GM18873 (cell line): Measurements from ENCODE around the gene ANKRD44.
"Not testable (repeated sequence)": the region's sequence is repeated elsewhere in the genome, so short reads cannot be mapped to it uniquely, and the experiment has no call there.

ENCODE experiments used
- ATAC-seq: cut with Tn5 transposase; IDR thresholded peaks from one replicate; pipeline ENCODE4 v1.9.1; 2021; ENCODE audit warnings: mild to moderate bottlenecking, moderate library complexity, moderate number of reproducible peaks; ENCODE audit not compliant: unreplicated experiment, low FRiP score

Gene ANKRD44

DNA sequence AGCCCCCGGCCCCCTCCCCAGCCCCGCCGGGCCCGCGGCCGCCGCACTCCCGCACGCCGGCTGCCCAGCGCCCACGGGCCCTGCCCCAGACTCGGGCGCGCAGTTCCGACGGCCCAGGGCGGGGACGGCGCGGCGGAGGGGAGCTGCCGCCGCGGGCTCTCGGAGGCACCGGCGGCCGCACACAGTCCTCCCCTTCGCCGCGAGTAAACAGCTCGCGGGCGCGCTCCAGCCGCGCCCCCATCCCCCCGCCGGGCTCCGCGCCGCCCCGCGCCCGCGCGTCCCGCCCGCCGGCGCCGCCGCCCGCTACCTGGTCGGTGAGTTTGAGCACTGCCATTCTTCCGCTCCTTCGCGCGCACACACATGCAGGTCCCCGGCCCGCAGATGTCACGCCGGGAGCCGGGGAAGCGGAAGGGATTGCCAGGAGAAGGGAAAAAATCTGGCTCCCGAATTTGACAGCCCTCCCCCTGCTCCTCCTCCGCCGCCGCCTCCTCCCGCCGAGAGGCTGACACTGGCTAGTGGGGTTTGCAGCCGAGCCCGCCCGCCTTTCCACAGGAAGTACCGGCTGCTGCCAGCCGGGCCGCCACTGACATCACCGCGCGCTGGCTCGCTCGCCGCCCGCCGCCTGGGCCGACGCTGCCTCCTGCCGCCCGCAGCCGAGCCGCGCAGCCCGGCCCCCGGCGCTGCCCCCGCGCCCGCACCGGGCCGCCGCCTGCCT, at the start of gene ANKRD44:
ANKRD44 (minus strand) TSS at position 510 of the 715 bp plus-strand sequence; CDS start at position 334, 176 bp downstream.
- ATAC-seq: peak; percentile 51

DNA sequence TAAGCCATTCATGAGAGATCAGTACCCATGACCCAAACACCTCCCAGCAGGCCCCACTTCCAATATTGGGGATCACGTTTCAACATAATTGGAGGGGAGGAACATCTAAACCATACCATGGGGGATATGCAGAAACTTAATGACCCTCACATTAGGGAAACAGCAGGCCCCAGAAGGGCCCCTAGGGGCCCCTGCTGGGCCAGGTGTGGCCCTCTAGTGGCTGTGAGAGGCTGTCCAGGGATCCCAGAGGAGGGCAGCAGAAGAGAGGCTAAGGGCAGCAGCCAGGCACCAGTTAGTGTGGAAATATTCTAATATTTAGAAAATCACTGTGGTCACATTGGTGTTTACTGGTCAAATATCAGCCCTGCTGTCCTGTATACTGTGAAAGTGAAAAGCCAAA, 49.3 kb upstream of the ANKRD44 start:
- ATAC-seq: no peak

DNA sequence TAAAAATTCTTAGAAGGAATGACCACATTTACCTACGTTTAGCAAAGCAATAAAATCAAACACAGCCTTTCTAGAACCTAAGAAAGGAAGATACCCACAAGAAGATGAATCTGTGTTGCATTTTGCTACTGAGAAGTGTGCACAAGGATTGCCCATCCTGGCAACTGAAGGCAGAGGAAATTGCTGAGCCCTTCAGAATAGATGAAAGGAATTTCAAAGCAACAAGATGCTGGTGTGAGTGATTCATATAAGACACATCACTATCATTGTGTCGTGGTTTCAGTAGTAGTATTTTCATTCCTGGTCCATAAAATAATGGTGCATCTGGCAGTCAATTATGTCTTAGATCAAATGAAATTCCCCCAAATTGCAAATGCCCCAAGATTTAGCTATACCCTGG, 48.4 kb upstream of the ANKRD44 start:
- no peak for ATAC-seq

DNA sequence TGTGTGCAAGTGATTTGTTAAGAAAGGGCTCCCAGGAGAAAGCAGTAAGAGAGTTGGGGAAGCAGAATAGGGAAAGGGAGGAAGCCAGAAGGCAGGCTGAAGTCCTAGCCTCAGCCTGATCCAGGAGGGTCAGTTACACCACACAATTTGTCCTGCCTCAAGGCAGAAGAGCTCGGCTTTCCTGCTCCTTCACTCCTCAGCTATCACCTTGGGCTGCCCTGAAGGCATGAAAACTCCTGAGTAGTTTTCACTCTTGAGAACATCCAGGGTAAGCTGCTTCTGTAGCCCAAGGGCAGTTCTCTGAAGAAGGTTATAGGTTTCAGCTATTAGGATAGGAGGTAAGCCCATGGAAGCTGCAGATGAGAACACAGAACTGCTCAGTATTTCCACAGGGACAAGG, 47.4 kb upstream of the ANKRD44 start:
- ATAC-seq: no peak

DNA sequence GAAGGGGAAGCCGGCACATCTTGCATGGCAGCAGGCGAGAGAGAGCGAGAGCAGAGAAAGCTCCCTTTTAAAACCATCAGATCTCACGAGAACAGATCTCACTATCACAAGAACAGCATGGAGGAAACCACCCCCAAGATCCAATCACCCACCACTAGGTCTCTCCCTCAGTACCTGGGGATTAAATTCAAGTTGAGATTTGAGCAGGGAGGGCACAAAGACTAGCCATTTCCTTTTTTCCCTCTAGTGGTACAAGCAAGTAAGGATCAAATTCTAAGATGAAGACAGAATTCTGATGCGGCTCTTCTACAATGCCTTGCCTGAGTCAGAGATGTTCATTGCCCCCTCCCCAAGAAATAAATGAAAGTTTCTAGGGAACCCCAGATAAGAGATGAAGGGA, 45.6 kb upstream of the ANKRD44 start:
- ATAC-seq: no peak

DNA sequence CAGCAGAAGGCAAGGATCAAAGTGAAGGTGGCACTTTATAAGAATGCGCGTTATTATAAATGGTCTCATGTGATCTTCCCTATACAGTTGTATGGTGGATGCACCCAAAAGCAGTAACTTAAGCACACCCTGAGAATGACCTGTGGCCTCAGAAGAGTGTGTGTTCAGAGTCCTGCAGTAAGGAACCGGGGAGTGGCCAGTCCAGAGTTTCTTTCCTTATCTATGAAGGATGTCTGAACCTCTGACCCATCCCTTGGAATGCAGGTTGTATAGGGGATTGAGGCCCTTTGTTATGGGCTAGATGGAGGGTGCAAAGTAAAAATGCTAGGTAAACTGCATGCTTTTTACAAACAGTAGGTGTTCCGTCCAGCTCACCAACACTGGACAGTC, 43.6 kb upstream of the ANKRD44 start:
- no peak for ATAC-seq

DNA sequence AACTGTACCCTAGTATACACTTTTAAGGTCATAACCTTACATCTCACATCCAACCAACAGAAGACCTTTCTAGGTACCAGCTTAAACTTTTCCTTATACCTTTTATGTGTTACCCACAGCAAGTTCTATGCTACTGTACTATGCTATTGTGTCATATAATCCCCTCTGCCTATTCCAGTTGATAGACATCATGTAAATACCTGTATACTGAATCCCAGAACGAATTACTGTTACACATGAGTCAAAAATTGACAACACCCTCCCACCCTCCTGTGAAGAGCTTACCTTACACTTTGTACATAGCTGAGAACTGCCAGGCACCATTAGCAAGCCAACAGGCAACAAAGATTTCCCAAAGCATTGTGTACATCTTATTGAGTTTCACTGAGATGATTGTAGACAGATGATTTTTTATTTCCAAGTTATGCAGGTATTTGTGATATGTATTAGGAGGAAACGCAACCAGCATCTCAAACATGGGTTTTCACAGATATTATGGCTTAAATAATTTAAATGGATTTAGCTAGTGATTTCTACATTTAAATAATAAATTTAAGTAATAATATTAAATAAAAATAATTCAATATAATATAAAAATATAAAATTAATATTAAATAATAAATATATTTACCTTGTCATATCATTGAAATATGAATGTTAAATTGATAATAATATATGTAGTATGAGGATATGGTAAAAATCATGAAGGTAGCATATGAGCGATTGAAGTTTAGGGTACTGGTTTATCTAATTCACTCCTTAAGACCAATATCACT, 43.0 kb upstream of the ANKRD44 start:
- ATAC-seq: no peak

DNA sequence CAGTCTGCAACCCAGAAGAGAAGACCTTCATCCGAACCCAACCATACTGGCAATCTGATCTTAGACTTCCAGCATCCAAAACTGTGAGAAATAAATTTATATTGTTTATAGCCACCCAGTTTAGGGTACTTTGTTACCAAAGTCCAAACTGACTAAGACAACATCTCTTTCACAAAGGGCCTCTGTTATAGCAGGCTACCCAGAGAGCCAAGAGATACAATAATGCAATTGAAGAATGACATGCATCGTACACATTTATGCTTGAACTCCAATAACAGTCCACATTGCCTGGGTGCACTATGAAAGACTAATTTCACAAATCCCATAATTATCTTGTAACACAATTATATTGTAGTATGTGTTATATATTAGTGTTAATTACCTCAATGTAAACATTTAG, 39.1 kb upstream of the ANKRD44 start:
- ATAC-seq: no peak

DNA sequence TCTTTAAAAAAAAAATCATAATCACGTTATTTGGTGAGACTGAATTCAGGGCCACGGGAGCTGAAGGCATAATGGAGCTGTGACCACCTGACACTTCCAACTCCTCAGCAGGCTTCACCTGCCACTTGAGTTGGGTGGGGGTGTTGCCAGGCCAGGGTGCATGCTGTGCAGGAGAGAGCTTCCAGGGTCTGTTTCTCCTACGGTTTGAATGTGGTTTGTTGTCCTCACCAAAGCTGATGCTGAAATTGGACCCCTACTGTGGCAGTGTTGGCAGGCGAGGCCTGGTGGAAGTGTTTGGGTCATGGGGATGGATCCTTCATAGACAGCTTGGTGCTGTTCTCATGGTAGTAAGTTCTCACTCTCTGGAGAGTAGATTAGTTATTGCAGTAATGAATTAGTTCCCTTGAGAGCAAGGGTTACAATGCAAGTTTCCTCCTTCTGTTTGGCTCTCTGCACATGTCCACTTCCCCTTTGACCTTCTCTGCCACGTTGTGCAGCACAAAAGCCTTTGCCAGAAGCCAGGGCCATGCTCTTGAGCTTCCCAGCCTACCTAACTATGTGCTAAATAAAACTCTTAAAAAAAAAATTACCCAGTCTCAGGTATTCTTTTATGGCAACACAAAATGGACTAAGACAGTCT, 38.3 kb upstream of the ANKRD44 start:
- ATAC-seq: no peak

DNA sequence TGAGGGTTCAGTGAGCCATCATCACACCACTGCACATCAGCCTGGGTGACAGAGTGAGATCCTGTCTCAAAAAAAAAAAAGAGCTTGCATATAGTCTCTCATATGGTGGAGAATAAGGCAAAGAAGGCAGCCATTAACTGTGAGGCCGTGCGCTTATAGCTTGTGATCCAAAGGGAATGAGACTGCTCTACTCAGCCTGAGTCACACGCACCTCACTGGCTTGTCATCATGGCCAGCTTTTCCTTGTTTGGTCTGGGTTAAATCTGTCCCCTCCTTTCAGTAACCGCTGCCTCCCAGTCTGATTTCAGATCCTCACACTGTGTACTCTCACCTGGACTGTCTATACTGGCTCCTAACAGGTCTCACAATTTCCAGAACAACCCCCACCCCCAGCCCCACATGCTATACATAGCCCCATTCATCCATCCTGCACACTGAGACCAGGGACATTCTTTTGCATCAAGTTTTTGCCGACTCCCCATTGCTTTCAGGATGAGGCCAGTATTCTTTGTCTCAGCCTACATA, 35.3 kb upstream of the ANKRD44 start:
- no peak for ATAC-seq

DNA sequence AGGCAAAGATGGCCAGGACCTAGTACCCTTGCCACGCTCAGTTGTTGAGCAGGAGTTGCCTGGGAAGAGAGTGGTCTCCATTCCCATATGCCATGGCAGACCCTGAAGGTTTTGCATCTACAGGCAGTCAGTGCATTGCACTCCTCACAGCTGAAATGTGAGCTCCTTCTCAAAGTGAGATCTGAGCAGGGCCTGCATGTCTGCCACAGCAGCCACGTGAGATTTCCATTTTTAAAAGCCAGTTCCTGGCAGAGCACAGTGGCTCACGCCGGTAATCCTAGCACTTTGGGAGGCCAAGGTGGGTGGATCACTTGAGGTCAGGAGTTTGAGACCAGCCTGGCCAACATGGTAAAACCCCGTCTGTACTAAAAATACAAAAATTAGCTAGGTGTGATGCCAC, 33.4 kb upstream of the ANKRD44 start:
- ATAC-seq: not testable (repeated sequence)

DNA sequence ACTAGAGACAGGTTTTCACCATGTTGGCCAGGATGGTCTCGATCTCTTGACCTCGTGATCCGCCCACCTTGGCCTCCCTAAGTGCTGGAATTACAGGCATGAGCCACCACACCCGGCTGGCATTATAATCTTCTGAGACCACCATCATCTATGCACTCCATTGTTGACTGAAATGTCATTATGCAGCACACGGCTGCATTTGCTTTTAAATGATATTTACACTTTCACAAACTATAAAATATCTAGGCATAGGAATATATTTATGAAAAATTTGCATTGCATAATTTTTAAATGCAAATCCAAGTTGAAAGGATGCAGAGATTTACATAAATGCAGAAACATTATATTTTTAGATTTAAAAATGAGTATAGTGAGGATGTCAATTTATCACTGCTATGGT, 30.0 kb upstream of the ANKRD44 start:
- no peak for ATAC-seq

DNA sequence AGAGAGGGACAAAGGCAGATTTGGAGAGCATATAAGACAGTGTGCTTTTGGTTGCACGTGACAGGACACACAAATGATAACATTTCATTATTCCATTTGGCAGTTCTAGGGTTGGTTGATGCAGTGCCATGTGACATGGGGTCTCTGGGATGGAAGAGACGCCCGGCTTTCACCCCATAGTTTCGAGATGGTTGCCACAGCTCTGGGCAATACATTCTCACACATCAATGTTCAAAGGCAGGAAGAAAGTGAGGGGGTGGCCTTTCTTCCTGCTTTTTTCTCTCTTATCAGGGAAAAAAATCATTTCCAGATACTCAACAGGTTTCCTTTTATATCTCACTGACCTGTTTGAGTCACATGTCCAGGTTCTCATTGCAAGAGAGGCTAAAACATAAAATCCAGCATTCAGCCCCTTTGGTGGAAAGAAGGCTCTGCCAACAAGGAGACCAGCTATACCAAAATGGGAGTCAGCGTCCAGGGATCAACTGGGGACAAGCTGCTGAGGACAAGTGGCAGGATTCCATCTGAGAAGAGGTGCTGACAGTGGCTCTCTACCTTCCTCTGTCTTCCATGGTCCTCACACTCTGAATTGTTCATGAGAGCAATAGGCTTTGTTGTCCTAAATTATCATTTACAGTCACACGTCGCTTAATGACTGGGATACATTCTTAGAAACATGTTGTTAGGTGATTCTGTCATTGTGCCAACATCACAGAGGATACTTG, 29.1 kb upstream of the ANKRD44 start:
- ATAC-seq: no peak

DNA sequence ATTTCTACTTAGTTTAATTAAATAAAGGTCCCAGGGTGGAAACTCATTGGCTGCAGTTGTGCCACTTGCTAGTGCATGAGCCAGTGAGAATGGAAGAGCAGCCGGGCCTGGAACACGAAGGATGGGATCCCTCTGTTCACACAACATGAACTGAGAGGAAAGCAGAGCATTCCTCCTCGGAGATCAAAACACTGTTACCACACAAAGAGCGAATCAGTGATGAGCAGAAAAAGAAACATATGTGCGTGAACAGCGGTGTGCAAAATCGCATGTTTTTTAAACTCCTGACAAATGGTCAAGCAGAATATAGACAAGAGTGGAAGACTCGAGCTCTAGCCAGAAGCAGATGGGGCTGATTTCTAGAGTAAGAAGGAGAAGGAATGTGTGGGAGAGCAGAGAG, 28.4 kb upstream of the ANKRD44 start:
- ATAC-seq: no peak

DNA sequence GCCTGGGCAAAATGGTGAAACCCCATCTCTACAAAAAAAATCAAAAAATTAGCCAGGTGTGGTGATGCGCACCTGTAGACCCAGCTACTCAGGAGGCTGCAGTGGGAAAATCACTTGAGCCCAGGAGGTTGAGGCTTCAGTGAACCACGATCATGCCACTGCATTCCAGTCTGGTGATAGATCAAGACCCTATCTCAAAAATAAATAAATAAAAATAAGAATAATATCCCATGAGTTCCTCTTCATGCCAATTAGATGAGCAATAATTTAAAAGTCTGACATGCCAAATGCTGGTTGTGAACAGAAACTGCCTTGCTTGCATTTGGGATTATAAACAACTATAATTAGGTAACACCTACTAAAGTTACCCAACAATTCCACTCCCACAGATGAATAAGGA, 22.1 kb upstream of the ANKRD44 start:
- no peak for ATAC-seq

DNA sequence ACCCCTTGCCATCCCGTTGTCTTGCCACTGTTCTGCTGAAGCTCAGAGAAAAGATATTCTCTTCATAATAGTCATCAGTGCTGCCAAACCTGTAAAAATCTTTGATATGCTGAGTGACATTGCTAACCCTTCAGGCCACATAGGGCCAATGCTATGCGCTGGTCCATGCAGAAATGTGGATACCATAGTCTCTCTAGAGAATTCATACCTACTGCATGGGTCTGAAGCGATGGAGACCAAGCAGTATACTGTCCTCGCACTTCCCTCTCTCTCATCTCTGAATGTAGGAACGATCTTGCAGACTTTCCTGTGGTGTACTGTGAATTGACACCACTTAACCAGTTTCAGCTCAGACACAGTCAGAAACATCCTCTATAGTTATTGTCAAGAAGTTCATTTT, 17.9 kb upstream of the ANKRD44 start:
- no peak for ATAC-seq

DNA sequence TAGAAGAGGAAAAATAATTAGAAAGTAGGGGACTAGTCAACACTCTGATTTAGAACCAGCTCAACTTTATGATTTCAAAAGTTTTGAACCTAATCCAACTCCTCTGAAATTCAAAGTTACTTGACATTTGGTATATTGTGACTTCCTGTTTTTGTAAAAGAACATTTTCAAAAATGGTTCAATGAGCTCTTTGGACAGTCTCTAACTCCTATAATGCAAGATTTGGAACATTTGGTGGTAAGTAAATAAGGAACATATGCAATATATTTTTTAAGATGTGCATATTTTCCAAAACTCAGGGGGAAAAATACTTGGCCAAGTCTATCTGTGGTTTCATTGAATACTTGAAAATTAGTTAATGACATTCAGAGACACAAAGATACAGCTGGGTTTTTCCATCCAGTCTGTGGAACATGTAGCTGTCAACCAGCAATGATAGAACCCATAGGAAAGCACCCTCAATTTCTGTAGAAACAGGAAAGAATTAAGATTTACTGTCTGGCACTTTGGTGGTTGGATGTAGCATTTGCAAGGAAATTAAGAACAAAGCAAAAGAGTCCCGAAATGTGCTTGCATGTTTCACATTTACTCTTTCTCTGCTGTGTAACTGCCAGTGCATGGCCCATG, 17.0 kb upstream of the ANKRD44 start:
- ATAC-seq: no peak

DNA sequence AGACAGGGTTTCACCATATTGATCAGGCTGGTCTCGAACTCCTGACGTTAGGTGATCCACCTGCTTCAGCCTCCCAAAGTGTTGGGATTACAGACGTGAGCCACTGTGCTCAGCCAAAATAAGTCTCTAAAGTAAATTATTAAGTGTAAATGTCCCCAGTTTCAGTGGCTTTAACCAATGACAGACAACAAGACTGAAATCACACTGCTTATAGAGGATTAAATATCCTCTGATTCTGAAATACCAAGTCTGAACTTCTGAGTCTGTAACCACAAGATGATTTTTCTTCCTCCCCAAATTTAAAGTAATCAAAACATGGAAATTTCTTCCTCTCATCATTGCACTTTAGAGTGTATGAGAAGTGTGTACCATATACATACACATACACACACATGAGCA, 16.5 kb upstream of the ANKRD44 start:
- ATAC-seq: no peak

DNA sequence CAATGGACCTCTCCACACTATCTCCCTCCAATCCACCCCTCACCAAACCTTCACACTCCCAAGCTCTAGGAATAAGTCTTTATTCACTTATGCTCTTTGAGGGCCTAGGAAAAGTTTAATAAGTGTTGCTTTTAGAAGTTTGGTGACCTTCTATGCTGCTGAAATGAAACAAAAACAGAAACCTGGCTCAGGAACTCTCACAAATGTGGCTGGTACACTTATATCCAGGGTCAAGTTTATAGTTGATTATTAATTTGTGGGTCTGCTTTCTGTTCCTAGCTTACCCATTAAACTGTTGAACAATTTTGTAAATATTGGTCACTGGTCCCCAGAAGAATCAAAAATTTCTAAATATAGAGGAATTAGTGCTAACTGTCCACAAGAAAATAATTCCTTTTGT, 14.2 kb upstream of the ANKRD44 start:
- ATAC-seq: peak; percentile 90
